CD14-positive monocyte (primary cell): ENCODE results near the gene WDR20. TPM values are rescaled to one million over a fixed set of nuclear protein-coding genes. Genes with fewer than 3 reads are reported as not detected.

Experiments
- DNase-seq, 3 donors: peaks; one replicate each; pipeline ENCODE4 v3.0.0-alpha.2; 2011 to 2022
- H2AFZ ChIP-seq: 2 replicates; pipeline ENCODE4 v1.6.0; 2012; ENCODE audit warnings: mild to moderate bottlenecking, low read depth, low read length, inconsistent platforms; ENCODE audit not compliant: insufficient read depth, poor library complexity, severe bottlenecking
- H3K27ac ChIP-seq, 2 donors: 1 replicate in 1 of 2; 2 replicates in 1 of 2; pipeline ENCODE4 v1.5.1; 2012 to 2013; ENCODE audit warnings: low read length in 2 of 2, control low read depth in 1 of 2, inconsistent platforms in 1 of 2, low read depth in 1 of 2, mild to moderate bottlenecking in 1 of 2
- H3K27me3 ChIP-seq, 2 donors: one replicate each; pipeline versions ENCODE4 v1.6.0 to v1.6.1; 2011 to 2013; ENCODE audit warnings: low read length in 2 of 2; ENCODE audit not compliant: control insufficient read depth in 2 of 2, insufficient read depth in 2 of 2
- H3K36me3 ChIP-seq, 2 donors: replicated peaks in 1 of 2; 1 replicate in 1 of 2; 2 replicates in 1 of 2; pipeline versions ENCODE4 v1.5.1 to v1.6.1; 2012 to 2013; ENCODE audit warnings: low read length in 2 of 2, control low read depth in 1 of 2, inconsistent platforms in 1 of 2, mild to moderate bottlenecking in 1 of 2; ENCODE audit not compliant: insufficient read depth in 2 of 2, control insufficient read depth in 1 of 2
- H3K4me1 ChIP-seq, 2 donors: 1 replicate in 1 of 2; 2 replicates in 1 of 2; pipeline versions ENCODE4 v1.5.1 to v1.6.1; 2012 to 2013; ENCODE audit warnings: low read length in 2 of 2, control low read depth in 1 of 2, inconsistent platforms in 1 of 2, mild to moderate bottlenecking in 1 of 2, moderate library complexity in 1 of 2; ENCODE audit not compliant: insufficient read depth in 2 of 2, control insufficient read depth in 1 of 2
- H3K4me2 ChIP-seq: replicated peaks from 2 replicates; pipeline ENCODE3; 2012; ENCODE audit warnings: low read length, moderate library complexity, mild to moderate bottlenecking; ENCODE audit not compliant: poor library complexity, severe bottlenecking; ENCODE audit errors: extremely low read depth
- H3K4me3 ChIP-seq, 3 experiments: fragments of 200-600 bp in 1 of 3; sonication (generic) in 1 of 3; replicated peaks in 1 of 3; 1 replicate in 2 of 3; 2 replicates in 1 of 3; pipeline ENCODE4 v1.5.1; 2011 to 2013; ENCODE audit warnings: low read length in 3 of 3, mild to moderate bottlenecking in 3 of 3, control low read depth in 2 of 3, low read depth in 2 of 3, inconsistent platforms in 1 of 3, moderate library complexity in 1 of 3
- H3K79me2 ChIP-seq: 2 replicates; pipeline ENCODE4 v1.6.0; 2012; ENCODE audit warnings: mild to moderate bottlenecking, control low read depth, inconsistent platforms, low read length, moderate library complexity; ENCODE audit not compliant: insufficient read depth
- H3K9ac ChIP-seq: 2 replicates; pipeline ENCODE4 v1.6.0; 2017; ENCODE audit warnings: low read length, mild to moderate bottlenecking; ENCODE audit not compliant: insufficient read depth, poor library complexity, severe bottlenecking
- H3K9me3 ChIP-seq, 2 donors: replicated peaks in 1 of 2; 1 replicate in 1 of 2; 2 replicates in 1 of 2; pipeline versions ENCODE4 v1.5.1 to v1.6.1; 2012 to 2013; ENCODE audit warnings: low read length in 2 of 2, control low read depth in 1 of 2; ENCODE audit not compliant: control insufficient read depth in 1 of 2, insufficient read depth in 1 of 2
- H4K20me1 ChIP-seq: 2 replicates; pipeline ENCODE4 v1.6.0; 2012; ENCODE audit warnings: mild to moderate bottlenecking, low read length, control low read depth, moderate library complexity; ENCODE audit not compliant: insufficient read depth
- H3K27ac Mint-ChIP-seq, 7 donors: one replicate each; pipeline ENCODE4 v1.8.0; 2020; ENCODE audit warnings: mild to moderate bottlenecking in 7 of 7, mixed read lengths in 7 of 7, moderate library complexity in 6 of 7, inconsistent platforms in 2 of 7
- H3K27me3 Mint-ChIP-seq, 3 donors: one replicate each; pipeline ENCODE4 v1.8.0; 2021 to 2022; ENCODE audit warnings: low read depth in 3 of 3, mild to moderate bottlenecking in 3 of 3, mixed read lengths in 3 of 3, moderate library complexity in 3 of 3, inconsistent platforms in 1 of 3
- H3K36me3 Mint-ChIP-seq, 2 donors: one replicate each; pipeline ENCODE4 v1.8.0; 2020; ENCODE audit warnings: mixed read lengths in 2 of 2, inconsistent platforms in 1 of 2, mild to moderate bottlenecking in 1 of 2
- H3K4me1 Mint-ChIP-seq: one replicate; pipeline ENCODE4 v1.8.0; 2020; ENCODE audit warnings: mild to moderate bottlenecking, mixed read lengths
- H3K4me3 Mint-ChIP-seq, 2 donors: one replicate each; pipeline ENCODE4 v1.8.0; 2020; ENCODE audit warnings: mild to moderate bottlenecking in 2 of 2, mixed read lengths in 2 of 2, moderate library complexity in 1 of 2
- H3K9me3 Mint-ChIP-seq, 7 donors: one replicate each; pipeline ENCODE4 v1.8.0; 2020 to 2022; ENCODE audit warnings: mixed read lengths in 7 of 7, mild to moderate bottlenecking in 6 of 7, moderate library complexity in 6 of 7, inconsistent platforms in 2 of 7
- CTCF ChIP-seq: fragments of 200-600 bp; IDR thresholded peaks from one replicate; pipeline ENCODE4 v1.8.0; 2022; ENCODE audit warnings: antibody characterized with exemption, mild to moderate bottlenecking
- WGBS: methylation state at CpG from one replicate; pipeline ENCODE4 v1.1.5; 2013; ENCODE audit warnings: missing lambda C conversion rate; ENCODE audit not compliant: insufficient coverage; 5-methylcytosine and 5-hydroxymethylcytosine counted together
- intact Hi-C, 2 donors: fragments of 100-400 bp; cut with micrococcal nuclease; formaldehyde crosslinking; loops; one replicate each; pipeline versions ENCODE4 v1.15.0 to v1.15.1; 2023
- polyA plus RNA-seq, 3 donors: library from polyadenylated mRNA; depleted of rRNA in 1 of 3; unstranded in 2 of 3; stranded (reverse) in 1 of 3; fragments of 300-500 nt in 2 of 3; fragments of >200 nt in 1 of 3; fragmentation: Illumina TruSeq in 2 of 3; gene quantifications; 1 replicate in 2 of 3; 2 replicates in 1 of 3; pipeline ENCODE4 v1.2.3, GENCODE V29; 2012 to 2021

WDR20 gene
- polyA plus RNA-seq, 3 donors: 7.4 to 13.3 (median 9.0) TPM

DNA sequence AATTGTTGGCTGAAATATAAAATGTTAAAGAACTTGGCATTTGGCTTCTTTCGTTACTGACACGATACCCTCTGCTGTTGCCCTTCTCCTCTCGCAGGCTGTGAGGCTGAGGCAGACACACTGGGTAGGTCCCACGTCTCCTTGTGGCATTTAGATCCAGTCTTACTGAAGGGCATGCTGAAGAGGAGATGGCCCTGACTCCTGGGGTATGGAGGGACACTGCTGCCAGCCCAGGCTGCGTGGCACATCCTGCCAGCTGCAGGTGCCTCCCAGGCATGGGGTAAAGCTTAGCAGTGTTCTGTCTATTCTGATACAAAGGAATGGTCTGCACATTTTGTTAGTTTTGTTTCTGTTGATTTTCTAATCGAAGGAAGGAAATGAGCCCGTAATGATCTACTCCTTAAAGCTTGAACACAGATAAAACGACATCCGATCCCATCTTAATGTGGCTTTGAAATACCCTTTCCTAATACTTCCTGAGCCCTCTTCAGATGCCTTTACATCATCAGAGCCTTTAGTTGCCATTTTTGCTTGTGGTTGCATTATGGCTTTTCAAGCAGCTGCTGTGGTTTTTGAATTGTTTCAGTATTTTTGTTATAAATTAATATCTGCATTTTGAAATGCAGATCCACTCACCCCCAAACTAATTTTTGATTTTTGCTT, 61.1 kb downstream of the WDR20 start:
- TF ChIP-seq CTCF: no peak
- H3K9ac ChIP-seq: no peak overlapping the region
- no peak for DNase-seq
- H3K9me3 ChIP-seq: no peaks in the 10 kb centered on the region
- no peak overlapping the region for H2AFZ ChIP-seq
- H3K4me2 ChIP-seq: no peak overlapping the region
- peaks cover 64 to 90% of the 10 kb centered on the region in 2 donors for H3K36me3 ChIP-seq
- no peaks in the 10 kb centered on the region for H3K4me1 ChIP-seq
- Mint-ChIP-seq H3K27me3 (peaks cover 0 to 1% (median 0%) of the 10 kb centered on the region in 3 donors), H3K4me1 (peaks cover 11% of the 10 kb centered on the region), H3K9me3 (peaks cover 0 to 1% (median 0%) of the 10 kb centered on the region in 7 donors), H3K4me3 (no peak overlapping the region), H3K27ac (peak overlapping the region in 2 of 7 donors; percentile 0 to 14), H3K36me3 (peaks cover 80 to 97% of the 10 kb centered on the region in 2 donors)
- peaks cover 94% of the 10 kb centered on the region for H4K20me1 ChIP-seq
- no peak overlapping the region for H3K4me3 ChIP-seq
- H3K27me3 ChIP-seq: no peaks in the 10 kb centered on the region
- no peaks in the 10 kb centered on the region for H3K79me2 ChIP-seq
- H3K27ac ChIP-seq: no peak overlapping the region
- intact Hi-C loops: no loop called here
- WGBS: 49% methylated on average over 8 of the region's 9 CpGs

- H3K9me3 ChIP-seq: no peaks in the 10 kb centered on the region
- H3K79me2 ChIP-seq: no peaks in the 10 kb centered on the region
- Mint-ChIP-seq H3K27ac (no peak overlapping the region), H3K27me3 (peaks cover 0 to 1% (median 0%) of the 10 kb centered on the region in 3 donors), H3K4me1 (peaks cover 11% of the 10 kb centered on the region), H3K9me3 (peaks cover 0 to 1% (median 0%) of the 10 kb centered on the region in 7 donors), H3K36me3 (peaks cover 79 to 97% of the 10 kb centered on the region in 2 donors), H3K4me3 (no peak overlapping the region)
- H3K4me2 ChIP-seq: no peak overlapping the region
- H3K4me3 ChIP-seq: no peak overlapping the region
- no peak overlapping the region for H3K27ac ChIP-seq
- WGBS: 99% methylated on average over 8 of the region's 9 CpGs
- H3K27me3 ChIP-seq: no peaks in the 10 kb centered on the region
- TF ChIP-seq CTCF: no peak
- H3K9ac ChIP-seq: no peak overlapping the region
- peaks cover 89% of the 10 kb centered on the region for H4K20me1 ChIP-seq
- H3K4me1 ChIP-seq: no peaks in the 10 kb centered on the region
- intact Hi-C loops: no loop called here
- no peak overlapping the region for H2AFZ ChIP-seq
- no peak for DNase-seq
- H3K36me3 ChIP-seq: peaks cover 66 to 90% of the 10 kb centered on the region in 2 donors
Observed at GRCh38 chr14:102201353-102201738, 61.6 kb downstream of the WDR20 start.
